SK-N-SH (cell line): ENCODE data around the gene SURF4. TPM values are rescaled to one million over a fixed set of nuclear protein-coding genes. Genes with fewer than 3 reads are reported as not detected.

Experiments used
- CTCF ChIA-PET: fragments of 300-600, 350-600 bp; formaldehyde crosslinking; extraction: SDS; loops from one replicate; lab custom pipeline; 2021; lab: Yijun Ruan, JAX
- POLR2A ChIA-PET: fragments of 350-600 bp; sonication (Branson Sonifier 250); formaldehyde crosslinking; extraction: SDS; loops from one replicate; lab custom pipeline; 2020; ENCODE audit warnings: antibody characterized with exemption, inconsistent platforms; lab: Yijun Ruan, JAX
- DNase-seq: peaks from one replicate; pipeline ENCODE4 v3.0.0; 2012
- H2AFZ ChIP-seq: fragments of 200-600 bp; sonication (generic); 2 replicates; pipeline ENCODE4 v1.8.1; 2016; ENCODE audit warnings: antibody characterized with exemption, mild to moderate bottlenecking, low read depth
- H3F3A ChIP-seq: fragments of 200-600 bp; sonication (generic); replicated peaks from 2 replicates; pipeline ENCODE3; 2016; ENCODE audit warnings: antibody characterized with exemption, mild to moderate bottlenecking; ENCODE audit not compliant: insufficient read depth
- H3K27ac ChIP-seq, 2 experiments: fragments of 200-500 bp in 1 of 2; fragments of 200-600 bp in 1 of 2; sonication (Bioruptor generic) in 1 of 2; sonication (generic), shearing (Covaris generic) in 1 of 2; 2 replicates each; pipeline versions ENCODE4 v1.5.1 to v1.6.1; 2014 to 2016; ENCODE audit warnings: low read depth in 2 of 2, inconsistent platforms in 1 of 2, low read length in 1 of 2, mild to moderate bottlenecking in 1 of 2, mixed read lengths in 1 of 2
- H3K27me3 ChIP-seq: fragments of 200-600 bp; sonication (generic), shearing (Covaris generic); 2 replicates; pipeline ENCODE4 v1.6.1; 2016; ENCODE audit warnings: mixed run types; ENCODE audit not compliant: insufficient read depth
- H3K36me3 ChIP-seq, 2 experiments: fragments of 200-500 bp in 1 of 2; fragments of 200-600 bp in 1 of 2; sonication (Bioruptor generic) in 1 of 2; sonication (generic) in 1 of 2; replicated peaks in 1 of 2; 2 replicates each; pipeline versions ENCODE3 to v1.5.1; 2014 to 2016; ENCODE audit warnings: low read length in 1 of 2, mild to moderate bottlenecking in 1 of 2; ENCODE audit not compliant: insufficient read depth in 2 of 2, control insufficient read depth in 1 of 2
- H3K4me1 ChIP-seq, 2 experiments: fragments of 200-500 bp in 1 of 2; fragments of 200-600 bp in 1 of 2; sonication (Bioruptor generic) in 1 of 2; sonication (generic), shearing (Covaris generic) in 1 of 2; 2 replicates each; pipeline versions ENCODE4 v1.5.1 to v1.6.1; 2014 to 2016; ENCODE audit warnings: low read depth in 1 of 2, low read length in 1 of 2, mixed run types in 1 of 2; ENCODE audit not compliant: insufficient read depth in 2 of 2, control insufficient read depth in 1 of 2
- H3K4me2 ChIP-seq: fragments of 200-600 bp; sonication (generic), shearing (Covaris generic); 2 replicates; pipeline ENCODE4 v1.6.1; 2017; ENCODE audit warnings: mixed run types
- H3K4me3 ChIP-seq, 2 experiments: fragments of 200-500 bp in 1 of 2; fragments of 200-600 bp in 1 of 2; sonication (Bioruptor generic) in 1 of 2; sonication (generic), shearing (Covaris generic) in 1 of 2; 2 replicates each; pipeline versions ENCODE4 v1.5.1 to v1.8.1; 2014 to 2016; ENCODE audit warnings: low read depth in 2 of 2, inconsistent platforms in 1 of 2, low read length in 1 of 2, mild to moderate bottlenecking in 1 of 2, mixed read lengths in 1 of 2, moderate library complexity in 1 of 2
- H3K79me2 ChIP-seq: fragments of 200-600 bp; sonication (generic); 2 replicates; pipeline ENCODE4 v1.8.1; 2017; ENCODE audit warnings: mild to moderate bottlenecking; ENCODE audit not compliant: insufficient read depth
- H3K9ac ChIP-seq: fragments of 200-600 bp; sonication (generic); 2 replicates; pipeline ENCODE4 v1.6.1; 2017; ENCODE audit warnings: mixed run types
- H3K9me2 ChIP-seq: fragments of 200-600 bp; sonication (generic); 2 replicates; pipeline ENCODE4 v1.6.1; 2017; ENCODE audit warnings: mixed run types
- H3K9me3 ChIP-seq: fragments of 200-600 bp; sonication (generic); 2 replicates; pipeline ENCODE4 v1.6.1; 2017; ENCODE audit warnings: mixed run types, mild to moderate bottlenecking, moderate library complexity
- H4K20me1 ChIP-seq: fragments of 200-600 bp; sonication (generic); 2 replicates; pipeline ENCODE4 v1.6.1; 2017; ENCODE audit warnings: mild to moderate bottlenecking, mixed run types; ENCODE audit not compliant: insufficient read depth
- CHD2 ChIP-seq: fragments of 150-350 bp; IDR thresholded peaks from 2 replicates; pipeline ENCODE4 v1.6.1; 2018; ENCODE audit warnings: low read length; ENCODE audit not compliant: partially characterized antibody
- ELF1 ChIP-seq: IDR thresholded peaks from 2 replicates; pipeline ENCODE4 v1.4.0; 2012
- EP300 ChIP-seq, 2 experiments: IDR thresholded peaks; 2 replicates each; pipeline versions ENCODE4 v1.4.0 to v1.6.1; 2012; ENCODE audit warnings: borderline replicate concordance in 1 of 2, low read depth in 1 of 2, low read length in 1 of 2
- EZH2phosphoT487 ChIP-seq: fragments of 200-600 bp; sonication (generic); IDR thresholded peaks from 2 replicates; pipeline ENCODE4 v1.6.1; 2017; ENCODE audit warnings: low read depth, mixed run types, mild to moderate bottlenecking, antibody characterized with exemption, moderate library complexity, borderline replicate concordance
- GABPA ChIP-seq: IDR thresholded peaks from 2 replicates; pipeline ENCODE4 v1.4.0; 2012; ENCODE audit warnings: low read depth, mild to moderate bottlenecking
- GATA2 ChIP-seq: sonication (generic); formaldehyde crosslinking; IDR thresholded peaks from 2 replicates; pipeline ENCODE4 v1.5.0; 2020; ENCODE audit warnings: mild to moderate bottlenecking, missing genetic modification reagents
- MEF2A ChIP-seq: IDR thresholded peaks from 2 replicates; pipeline ENCODE4 v1.4.0; 2012; ENCODE audit warnings: low read depth, borderline replicate concordance
- POLR2AphosphoS5 ChIP-seq: IDR thresholded peaks from 2 replicates; pipeline ENCODE4 v1.6.1; 2012; ENCODE audit warnings: low read depth, low read length
- RAD21 ChIP-seq: IDR thresholded peaks from 2 replicates; pipeline ENCODE4 v1.6.1; 2012; ENCODE audit warnings: mild to moderate bottlenecking, low read length
- RCOR1 ChIP-seq: fragments of 150-350 bp; IDR thresholded peaks from 2 replicates; pipeline ENCODE4 v1.6.1; 2017; ENCODE audit warnings: antibody characterized with exemption, low read length
- RFX5 ChIP-seq: IDR thresholded peaks from 2 replicates; pipeline ENCODE4 v1.6.1; 2012; ENCODE audit warnings: mild to moderate bottlenecking, improper control_type of control experiment, low read length
- RXRA ChIP-seq: IDR thresholded peaks from 2 replicates; pipeline ENCODE4 v1.4.0; 2012; ENCODE audit warnings: low read depth, mild to moderate bottlenecking, borderline replicate concordance
- SIN3A ChIP-seq: IDR thresholded peaks from 2 replicates; pipeline ENCODE4 v1.6.1; 2012; ENCODE audit warnings: low read depth, mild to moderate bottlenecking, low read length, moderate library complexity, borderline replicate concordance
- TCF12 ChIP-seq: IDR thresholded peaks from 2 replicates; pipeline ENCODE4 v1.4.0; 2012
- YY1 ChIP-seq: IDR thresholded peaks from 2 replicates; pipeline ENCODE4 v1.4.0; 2012; ENCODE audit warnings: low read depth, mild to moderate bottlenecking
- WGBS: methylation state at CpG from one replicate; pipeline ENCODE4 v1.1.6; 2017; ENCODE audit warnings: low lambda C conversion rate; 5-methylcytosine and 5-hydroxymethylcytosine counted together
- polyA plus RNA-seq, 3 experiments: library from polyadenylated mRNA; depleted of rRNA; stranded (reverse); fragments of >200 nt; gene quantifications; 2 replicates each; pipeline ENCODE4 v1.2.3, GENCODE V29; 2012
- TF ChIP-seq, protein P1 (sequence below): fragments of 150-350 bp; IDR thresholded peaks from 2 replicates; pipeline ENCODE4 v1.6.1; 2017; ENCODE audit warnings: antibody characterized with exemption, low read length, low read depth, borderline replicate concordance
- TF ChIP-seq, protein P2 (sequence below): IDR thresholded peaks from 2 replicates; pipeline ENCODE4 v1.6.1; 2012; ENCODE audit warnings: mild to moderate bottlenecking, low read depth, low read length, moderate library complexity
- TF ChIP-seq, protein P3 (sequence below): IDR thresholded peaks from 2 replicates; pipeline ENCODE4 v1.4.0; 2012; ENCODE audit warnings: low read depth
- TF ChIP-seq, protein P4 (sequence below): IDR thresholded peaks from 2 replicates; pipeline ENCODE4 v1.4.0; 2012; ENCODE audit warnings: low read depth, borderline replicate concordance
- TF ChIP-seq, protein P5 (sequence below): fragments of 200-600 bp; sonication (generic); IDR thresholded peaks from 2 replicates; pipeline ENCODE4 v1.6.1; 2017; ENCODE audit warnings: antibody characterized with exemption, mild to moderate bottlenecking, moderate library complexity

SURF4 gene
- polyA plus RNA-seq, 1 of the 3 experiments (the other 2 are of a cell fraction) = 165 TPM

DNA sequence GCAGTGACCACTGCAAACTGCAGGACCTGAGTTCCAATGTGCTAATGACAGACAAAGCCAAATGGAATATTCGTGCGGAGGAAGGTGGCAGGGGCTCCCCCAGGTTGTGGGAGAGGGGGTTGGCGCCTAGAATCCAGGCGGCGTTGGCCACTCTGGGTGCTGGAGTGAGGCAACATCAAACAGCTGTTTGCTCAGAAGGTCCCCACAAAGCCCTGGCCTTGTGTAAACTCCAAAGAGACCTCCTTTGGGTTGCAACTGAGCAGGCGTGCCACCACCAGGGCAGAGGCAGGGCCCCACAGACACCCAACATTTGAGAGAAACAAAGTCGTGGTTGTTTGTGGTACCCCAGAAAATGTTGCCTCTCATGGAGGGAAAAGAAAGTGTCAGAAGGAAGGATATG is 14.9 kb upstream of the SURF4 start:
- Histone ChIP-seq H3K36me3 (no peaks in the 10 kb centered on the region), H3K79me2 (no peaks in the 10 kb centered on the region), H3K4me1 (no peaks in the 10 kb centered on the region), H3K4me2 (no peak overlapping the region), H3K27ac (no peak overlapping the region), H3K9me3 (no peaks in the 10 kb centered on the region), H3K4me3 (no peak overlapping the region), H3K9me2 (no peaks in the 10 kb centered on the region), H4K20me1 (no peaks in the 10 kb centered on the region), H3K9ac (no peak overlapping the region), H3K27me3 (no peaks in the 10 kb centered on the region), H3F3A (no peaks in the 10 kb centered on the region), H2AFZ (no peak overlapping the region)
- CTCF ChIA-PET = no interaction called here
- WGBS = 45% methylated on average over 7 of the region's 7 CpGs
- POLR2A ChIA-PET = interaction anchor here (0.6 kb wide), 1 partner anchor 12 kb away, joined by 3 read pairs; no protein-coding TSS in a partner anchor
- no peak for DNase-seq
- TF ChIP-seq GATA2 (CRISPR knock-in tag) (no peak), EZH2phosphoT487 (no peak)
- TF ChIP-seq, protein P1, sequence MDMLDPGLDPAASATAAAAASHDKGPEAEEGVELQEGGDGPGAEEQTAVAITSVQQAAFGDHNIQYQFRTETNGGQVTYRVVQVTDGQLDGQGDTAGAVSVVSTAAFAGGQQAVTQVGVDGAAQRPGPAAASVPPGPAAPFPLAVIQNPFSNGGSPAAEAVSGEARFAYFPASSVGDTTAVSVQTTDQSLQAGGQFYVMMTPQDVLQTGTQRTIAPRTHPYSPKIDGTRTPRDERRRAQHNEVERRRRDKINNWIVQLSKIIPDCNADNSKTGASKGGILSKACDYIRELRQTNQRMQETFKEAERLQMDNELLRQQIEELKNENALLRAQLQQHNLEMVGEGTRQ = no peak
- TF ChIP-seq, protein P2, sequence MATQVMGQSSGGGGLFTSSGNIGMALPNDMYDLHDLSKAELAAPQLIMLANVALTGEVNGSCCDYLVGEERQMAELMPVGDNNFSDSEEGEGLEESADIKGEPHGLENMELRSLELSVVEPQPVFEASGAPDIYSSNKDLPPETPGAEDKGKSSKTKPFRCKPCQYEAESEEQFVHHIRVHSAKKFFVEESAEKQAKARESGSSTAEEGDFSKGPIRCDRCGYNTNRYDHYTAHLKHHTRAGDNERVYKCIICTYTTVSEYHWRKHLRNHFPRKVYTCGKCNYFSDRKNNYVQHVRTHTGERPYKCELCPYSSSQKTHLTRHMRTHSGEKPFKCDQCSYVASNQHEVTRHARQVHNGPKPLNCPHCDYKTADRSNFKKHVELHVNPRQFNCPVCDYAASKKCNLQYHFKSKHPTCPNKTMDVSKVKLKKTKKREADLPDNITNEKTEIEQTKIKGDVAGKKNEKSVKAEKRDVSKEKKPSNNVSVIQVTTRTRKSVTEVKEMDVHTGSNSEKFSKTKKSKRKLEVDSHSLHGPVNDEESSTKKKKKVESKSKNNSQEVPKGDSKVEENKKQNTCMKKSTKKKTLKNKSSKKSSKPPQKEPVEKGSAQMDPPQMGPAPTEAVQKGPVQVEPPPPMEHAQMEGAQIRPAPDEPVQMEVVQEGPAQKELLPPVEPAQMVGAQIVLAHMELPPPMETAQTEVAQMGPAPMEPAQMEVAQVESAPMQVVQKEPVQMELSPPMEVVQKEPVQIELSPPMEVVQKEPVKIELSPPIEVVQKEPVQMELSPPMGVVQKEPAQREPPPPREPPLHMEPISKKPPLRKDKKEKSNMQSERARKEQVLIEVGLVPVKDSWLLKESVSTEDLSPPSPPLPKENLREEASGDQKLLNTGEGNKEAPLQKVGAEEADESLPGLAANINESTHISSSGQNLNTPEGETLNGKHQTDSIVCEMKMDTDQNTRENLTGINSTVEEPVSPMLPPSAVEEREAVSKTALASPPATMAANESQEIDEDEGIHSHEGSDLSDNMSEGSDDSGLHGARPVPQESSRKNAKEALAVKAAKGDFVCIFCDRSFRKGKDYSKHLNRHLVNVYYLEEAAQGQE = no peak
- TF ChIP-seq, protein P3, sequence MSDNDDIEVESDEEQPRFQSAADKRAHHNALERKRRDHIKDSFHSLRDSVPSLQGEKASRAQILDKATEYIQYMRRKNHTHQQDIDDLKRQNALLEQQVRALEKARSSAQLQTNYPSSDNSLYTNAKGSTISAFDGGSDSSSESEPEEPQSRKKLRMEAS = no peak

DNA sequence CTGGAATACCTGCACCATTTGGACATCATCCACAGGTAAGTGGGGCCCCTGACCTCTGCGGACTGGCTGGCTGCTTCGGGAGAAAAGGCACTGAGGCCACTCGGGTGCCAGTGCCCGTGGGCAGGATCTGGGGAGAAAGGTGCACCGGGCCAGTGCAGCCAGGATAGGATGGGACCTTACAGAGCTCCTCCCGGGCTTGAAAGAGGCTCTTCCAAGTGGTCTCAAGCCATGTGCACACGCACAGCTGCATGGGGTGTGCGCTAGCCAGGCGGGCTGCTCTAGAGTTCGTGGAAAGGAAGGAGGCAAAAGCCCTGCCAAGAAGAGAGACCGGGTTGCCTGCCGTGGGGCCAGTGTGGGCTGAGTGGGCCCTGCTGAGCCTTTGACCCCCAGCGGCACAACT is 13.7 kb upstream of the SURF4 start:
- no peaks in the 10 kb centered on the region for H3F3A ChIP-seq
- WGBS = 83% methylated on average over 8 of the region's 13 CpGs
- H3K36me3 ChIP-seq = no peaks in the 10 kb centered on the region
- no peaks in the 10 kb centered on the region for H4K20me1 ChIP-seq
- H3K9me2 ChIP-seq = no peaks in the 10 kb centered on the region
- no peak overlapping the region for H3K9ac ChIP-seq
- no peak for DNase-seq
- CTCF ChIA-PET = interaction anchor here (1.0 kb wide), 1 partner anchor 12 kb away, joined by 3 read pairs; no protein-coding TSS in a partner anchor
- POLR2A ChIA-PET = interaction anchor here (0.6 to 0.9 kb wide), 2 partner anchors 13 to 89 kb away, joined by 3 read pairs; partner anchors contain the start of gene SLC2A6
- no peak overlapping the region for H3K4me3 ChIP-seq
- no peak overlapping the region for H3K4me2 ChIP-seq
- H3K27me3 ChIP-seq = no peaks in the 10 kb centered on the region
- H3K4me1 ChIP-seq = no peaks in the 10 kb centered on the region
- H3K9me3 ChIP-seq = no peaks in the 10 kb centered on the region
- no peak overlapping the region for H2AFZ ChIP-seq
- no peak overlapping the region for H3K27ac ChIP-seq
- no peaks in the 10 kb centered on the region for H3K79me2 ChIP-seq
- TF ChIP-seq RCOR1 (no peak), POLR2AphosphoS5 (no peak), GATA2 (CRISPR knock-in tag) (no peak), TCF12 (no peak), ELF1 (no peak), RXRA (no peak), MEF2A (no peak), SIN3A (no peak), EP300 (IDR thresholded peaks at IDR 0.05; ENCODE audit: borderline replicate concordance in 1 of 2, low read depth in 1 of 2, low read length in 1 of 2) (no peak), GABPA (no peak), RAD21 (no peak), EZH2phosphoT487 (no peak), CHD2 (no peak), YY1 (no peak), RFX5 (no peak)
- TF ChIP-seq, protein P4, sequence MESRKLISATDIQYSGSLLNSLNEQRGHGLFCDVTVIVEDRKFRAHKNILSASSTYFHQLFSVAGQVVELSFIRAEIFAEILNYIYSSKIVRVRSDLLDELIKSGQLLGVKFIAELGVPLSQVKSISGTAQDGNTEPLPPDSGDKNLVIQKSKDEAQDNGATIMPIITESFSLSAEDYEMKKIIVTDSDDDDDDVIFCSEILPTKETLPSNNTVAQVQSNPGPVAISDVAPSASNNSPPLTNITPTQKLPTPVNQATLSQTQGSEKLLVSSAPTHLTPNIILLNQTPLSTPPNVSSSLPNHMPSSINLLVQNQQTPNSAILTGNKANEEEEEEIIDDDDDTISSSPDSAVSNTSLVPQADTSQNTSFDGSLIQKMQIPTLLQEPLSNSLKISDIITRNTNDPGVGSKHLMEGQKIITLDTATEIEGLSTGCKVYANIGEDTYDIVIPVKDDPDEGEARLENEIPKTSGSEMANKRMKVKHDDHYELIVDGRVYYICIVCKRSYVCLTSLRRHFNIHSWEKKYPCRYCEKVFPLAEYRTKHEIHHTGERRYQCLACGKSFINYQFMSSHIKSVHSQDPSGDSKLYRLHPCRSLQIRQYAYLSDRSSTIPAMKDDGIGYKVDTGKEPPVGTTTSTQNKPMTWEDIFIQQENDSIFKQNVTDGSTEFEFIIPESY = no peak
- TF ChIP-seq, protein P3 = no peak
- TF ChIP-seq, protein P5, sequence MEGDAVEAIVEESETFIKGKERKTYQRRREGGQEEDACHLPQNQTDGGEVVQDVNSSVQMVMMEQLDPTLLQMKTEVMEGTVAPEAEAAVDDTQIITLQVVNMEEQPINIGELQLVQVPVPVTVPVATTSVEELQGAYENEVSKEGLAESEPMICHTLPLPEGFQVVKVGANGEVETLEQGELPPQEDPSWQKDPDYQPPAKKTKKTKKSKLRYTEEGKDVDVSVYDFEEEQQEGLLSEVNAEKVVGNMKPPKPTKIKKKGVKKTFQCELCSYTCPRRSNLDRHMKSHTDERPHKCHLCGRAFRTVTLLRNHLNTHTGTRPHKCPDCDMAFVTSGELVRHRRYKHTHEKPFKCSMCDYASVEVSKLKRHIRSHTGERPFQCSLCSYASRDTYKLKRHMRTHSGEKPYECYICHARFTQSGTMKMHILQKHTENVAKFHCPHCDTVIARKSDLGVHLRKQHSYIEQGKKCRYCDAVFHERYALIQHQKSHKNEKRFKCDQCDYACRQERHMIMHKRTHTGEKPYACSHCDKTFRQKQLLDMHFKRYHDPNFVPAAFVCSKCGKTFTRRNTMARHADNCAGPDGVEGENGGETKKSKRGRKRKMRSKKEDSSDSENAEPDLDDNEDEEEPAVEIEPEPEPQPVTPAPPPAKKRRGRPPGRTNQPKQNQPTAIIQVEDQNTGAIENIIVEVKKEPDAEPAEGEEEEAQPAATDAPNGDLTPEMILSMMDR = no peak
